HG03378 (cell line): ENCODE data around the gene WDR5.

Experiments used
- ATAC-seq: cut with Tn5 transposase; IDR thresholded peaks from one replicate; pipeline ENCODE4 v1.9.1; 2021; ENCODE audit warnings: mild to moderate bottlenecking, moderate library complexity; ENCODE audit not compliant: unreplicated experiment

The WDR5 gene

DNA sequence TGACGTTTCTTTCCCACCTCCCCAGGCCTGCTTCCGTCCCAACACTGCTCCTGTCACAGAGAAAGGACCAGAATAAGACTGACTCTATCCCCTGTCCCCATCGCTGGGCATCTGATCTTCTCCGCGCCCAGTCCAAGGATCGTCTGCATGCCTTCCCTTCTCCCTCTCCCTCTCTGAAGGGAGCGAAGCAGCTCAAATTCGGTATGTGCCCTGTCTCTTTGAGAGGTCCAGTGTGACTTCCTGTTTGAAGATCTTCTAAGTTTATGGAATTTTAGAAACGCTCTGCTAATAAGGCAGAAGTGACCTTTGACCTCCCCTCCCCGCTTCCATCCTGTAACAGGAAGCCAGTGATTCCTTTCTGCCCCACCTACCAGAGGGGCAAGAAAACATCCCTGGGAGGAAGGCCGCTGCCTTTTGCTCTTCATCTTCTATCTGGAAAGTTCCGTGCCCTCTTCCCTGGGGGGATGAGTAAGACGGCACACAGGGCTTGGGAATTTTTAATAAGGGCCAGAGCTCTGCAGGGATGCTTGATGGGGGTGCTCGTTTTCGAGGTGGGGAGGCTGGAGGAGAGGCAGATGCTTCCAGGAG lies 69.2 kb downstream of the WDR5 start:
- ATAC-seq: no peak

DNA sequence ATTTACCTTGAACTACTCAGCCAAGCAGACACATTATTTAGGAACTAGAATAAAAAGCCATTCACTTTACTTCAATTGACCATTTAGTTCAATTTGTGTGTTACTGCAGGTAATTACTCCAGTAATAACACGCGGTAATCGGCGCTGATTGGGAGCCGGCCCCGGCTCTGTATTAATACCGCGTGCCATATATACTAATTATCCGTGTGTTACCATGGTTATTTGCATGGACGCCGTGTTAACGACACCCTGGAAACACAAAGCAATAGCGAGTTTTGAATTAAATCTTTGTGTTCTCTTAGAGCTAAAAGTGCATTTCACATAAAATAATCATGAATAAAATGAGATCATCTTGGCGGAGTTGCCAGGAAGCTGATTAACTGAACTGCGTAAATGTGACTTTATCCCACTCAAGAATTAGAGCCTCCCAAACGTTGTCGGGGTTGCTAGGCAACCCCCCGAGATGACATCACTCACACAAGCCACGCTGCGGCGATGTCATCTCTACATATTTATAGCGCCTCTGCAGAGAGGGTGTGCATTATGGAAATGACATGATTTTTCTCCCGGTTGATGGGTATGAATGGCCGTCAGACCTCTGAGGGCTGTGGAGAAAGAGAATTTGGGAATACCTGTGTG lies 69.9 kb downstream of the WDR5 start:
- ATAC-seq: no peak

DNA sequence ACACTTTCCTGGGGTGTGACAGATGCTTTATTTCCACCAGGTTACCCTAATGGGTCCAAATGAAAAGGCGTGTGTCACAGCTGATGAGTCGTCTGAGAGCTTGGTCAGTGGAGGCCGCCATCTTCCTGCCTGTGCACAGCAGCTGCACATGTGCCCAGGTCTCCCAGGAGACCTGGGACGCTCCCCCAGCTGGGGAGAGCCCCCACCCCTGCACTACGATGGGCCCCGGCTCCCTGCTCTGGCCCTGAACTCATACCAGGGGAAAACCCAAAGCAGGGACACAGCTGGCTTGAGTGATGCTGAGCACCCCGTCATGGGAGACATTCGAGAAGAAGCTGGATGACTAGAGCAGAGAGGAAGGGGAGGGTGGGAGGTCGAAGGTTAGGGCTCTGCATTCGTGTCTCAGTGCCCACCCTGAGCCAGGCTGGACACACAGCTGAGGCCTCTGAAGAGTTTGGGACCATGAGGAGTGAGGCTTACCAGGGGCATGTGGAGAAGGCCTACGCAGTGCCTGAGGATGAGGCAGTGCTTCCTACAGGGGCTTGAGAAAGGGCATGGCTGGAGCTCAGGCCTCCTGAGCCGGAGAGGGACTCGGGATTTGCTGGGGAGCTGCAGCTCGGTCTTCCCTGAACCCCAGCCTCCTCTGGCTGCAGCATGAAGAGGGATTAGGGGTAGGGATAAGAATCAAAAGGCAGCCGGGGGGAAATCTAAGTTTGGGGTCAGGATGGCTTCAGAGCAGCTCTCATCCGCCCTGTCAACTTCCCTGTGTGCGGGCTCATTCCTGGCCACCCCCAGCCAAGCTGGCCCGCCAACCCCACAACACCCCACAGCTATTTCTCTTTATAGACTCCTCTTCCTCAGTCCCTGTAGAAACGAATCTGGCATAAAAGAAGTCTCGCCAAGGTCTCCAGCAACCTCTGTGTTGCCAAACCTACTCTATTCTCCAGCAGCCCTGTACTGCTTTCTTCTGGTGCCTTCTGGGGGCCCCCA lies 70.7 kb downstream of the WDR5 start:
- ATAC-seq: no peak

DNA sequence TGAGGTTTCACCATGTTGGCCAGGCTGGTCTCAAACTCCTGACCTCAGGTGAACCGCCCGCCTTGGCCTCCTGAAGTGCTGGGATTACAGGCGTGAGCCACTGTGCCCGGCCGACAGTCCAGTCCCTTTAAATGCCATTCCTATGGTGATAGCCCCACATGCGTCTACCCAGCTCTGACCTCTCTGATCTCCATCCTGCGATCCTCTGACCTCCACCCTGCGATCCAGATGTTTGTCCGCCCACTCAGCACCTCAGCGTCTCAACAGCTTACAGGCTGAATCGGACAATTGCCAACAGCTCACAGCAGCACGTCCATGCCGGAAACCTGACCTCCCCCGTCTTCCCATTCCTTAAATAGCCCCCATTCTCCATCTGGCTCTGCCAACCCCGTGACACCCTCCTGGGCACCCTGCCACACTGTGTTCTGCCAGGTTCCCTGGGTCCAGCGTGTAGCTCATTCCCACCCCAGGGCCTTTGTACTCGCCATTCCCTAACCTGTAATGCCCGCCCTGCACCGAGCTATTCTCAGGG lies 72.5 kb downstream of the WDR5 start:
- no peak for ATAC-seq

DNA sequence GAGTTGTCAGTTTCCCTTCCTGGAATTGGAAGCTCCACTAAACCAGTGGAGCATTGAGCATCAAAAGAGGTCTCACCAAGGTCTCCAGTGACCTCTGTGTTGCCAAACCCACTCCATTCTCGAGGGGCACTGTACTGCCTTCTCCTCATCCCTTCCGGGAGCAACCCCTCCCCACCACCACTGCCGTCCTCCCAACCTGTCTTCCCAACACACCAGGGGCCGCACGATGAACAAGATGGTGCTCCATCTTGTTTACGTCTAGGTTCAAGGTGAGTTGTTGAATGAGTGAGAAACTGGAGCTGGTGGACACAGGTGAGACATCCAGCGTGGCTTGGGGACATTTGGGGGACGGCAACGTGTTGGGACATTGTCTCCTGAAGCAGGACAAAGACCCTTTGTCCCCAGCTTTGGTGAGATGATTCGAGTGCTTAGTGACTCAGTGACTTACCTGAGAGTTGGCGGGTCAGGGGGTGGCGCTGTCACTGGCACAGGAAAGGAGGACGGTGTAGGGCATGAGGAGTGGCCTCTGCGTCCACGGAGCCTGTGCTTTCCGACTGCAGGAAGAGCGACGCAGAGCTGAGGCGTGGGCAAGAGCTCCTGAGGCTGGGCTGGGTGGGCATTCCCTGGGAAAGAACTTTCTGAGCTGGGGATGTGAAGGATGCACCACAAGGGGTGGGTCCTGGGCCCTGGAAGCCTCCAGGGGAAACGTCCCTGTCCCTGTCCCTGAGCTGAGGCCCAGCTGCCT lies 73.3 kb downstream of the WDR5 start:
- ATAC-seq: no peak
